WTC11 (cell line): ENCODE measurements around the gene USP2. TPM values are rescaled to one million over a fixed set of nuclear protein-coding genes. Genes with fewer than 3 reads are reported as not detected.

Experiments used
- ATAC-seq: fragments of 200-7000 bp; cut with Tn5 transposase; 2 replicates; pipeline ENCODE4 v1.10.0; 2021; ENCODE audit warnings: mild to moderate bottlenecking, moderate library complexity
- CTCF ChIA-PET: fragments of 300-600 bp; sonication (Branson Sonifier 250); formaldehyde crosslinking; loops from one replicate; lab custom pipeline; 2021; ENCODE audit warnings: antibody characterized with exemption; lab: Charles Lee
- POLR2A ChIA-PET: fragments of 350-600 bp; sonication (Branson Sonifier 250); formaldehyde crosslinking; loops from one replicate; lab custom pipeline; 2021; ENCODE audit warnings: antibody characterized with exemption; lab: Charles Lee
- DNase-seq: peaks from one replicate; pipeline ENCODE4 v3.0.0; 2021; ENCODE audit warnings: low spot score
- H3K27ac Mint-ChIP-seq: 2 replicates; pipeline ENCODE4 v1.8.0; 2021; ENCODE audit warnings: mixed read lengths
- H3K27me3 Mint-ChIP-seq: 2 replicates; pipeline ENCODE4 v1.8.0; 2021; ENCODE audit warnings: low read depth, mild to moderate bottlenecking, moderate library complexity, mixed read lengths
- H3K36me3 Mint-ChIP-seq: 2 replicates; pipeline ENCODE4 v1.8.0; 2021; ENCODE audit warnings: mixed read lengths
- H3K4me1 Mint-ChIP-seq: 2 replicates; pipeline ENCODE4 v1.8.0; 2022; ENCODE audit warnings: mixed read lengths
- H3K4me3 Mint-ChIP-seq: 2 replicates; pipeline ENCODE4 v1.8.0; 2021; ENCODE audit warnings: mild to moderate bottlenecking, moderate library complexity, mixed read lengths
- H3K9me3 Mint-ChIP-seq: 2 replicates; pipeline ENCODE4 v1.8.0; 2021; ENCODE audit warnings: mixed read lengths
- ARID4B ChIP-seq: sonication (generic); formaldehyde crosslinking; IDR thresholded peaks from 2 replicates; pipeline ENCODE4 v1.8.0; 2023; ENCODE audit warnings: missing genetic modification reagents, mild to moderate bottlenecking, borderline replicate concordance
- ATF1 ChIP-seq: sonication (generic); formaldehyde crosslinking; IDR thresholded peaks from 2 replicates; pipeline ENCODE4 v1.8.1; 2023; ENCODE audit warnings: mild to moderate bottlenecking, moderate library complexity, missing genetic modification reagents
- CBFB ChIP-seq: sonication (generic); formaldehyde crosslinking; IDR thresholded peaks from 2 replicates; pipeline ENCODE4 v1.8.1; 2022; ENCODE audit warnings: mild to moderate bottlenecking, low read depth, missing genetic modification reagents
- CTCF ChIP-seq: fragments of 200-600 bp; IDR thresholded peaks from 2 replicates; pipeline ENCODE4 v1.8.0; 2022; ENCODE audit warnings: antibody characterized with exemption
- FOXK1 ChIP-seq: sonication (generic); formaldehyde crosslinking; IDR thresholded peaks from 2 replicates; pipeline ENCODE4 v1.8.0; 2022; ENCODE audit warnings: mild to moderate bottlenecking, moderate library complexity, missing genetic modification reagents
- FOXP4 ChIP-seq: sonication (generic); formaldehyde crosslinking; IDR thresholded peaks from 2 replicates; pipeline ENCODE4 v1.8.0; 2022; ENCODE audit warnings: mild to moderate bottlenecking, missing genetic modification reagents
- HMGXB4 ChIP-seq: sonication (generic); formaldehyde crosslinking; IDR thresholded peaks from 2 replicates; pipeline ENCODE4 v1.8.1; 2023; ENCODE audit warnings: mild to moderate bottlenecking, moderate library complexity, missing genetic modification reagents
- JAZF1 ChIP-seq: fragments of 250-450 bp; sonication (Bioruptor Pico); IDR thresholded peaks from 2 replicates; pipeline ENCODE4 v1.9.0; 2021; ENCODE audit warnings: moderate library complexity, mild to moderate bottlenecking, inconsistent platforms
- MAX ChIP-seq: sonication (generic); formaldehyde crosslinking; IDR thresholded peaks from 2 replicates; pipeline ENCODE4 v1.8.0; 2022; ENCODE audit warnings: mild to moderate bottlenecking, missing genetic modification reagents
- RORB ChIP-seq: fragments of 250-450 bp; sonication (Bioruptor Pico); IDR thresholded peaks from 2 replicates; pipeline ENCODE4 v1.9.0; 2021; ENCODE audit warnings: mild to moderate bottlenecking
- TP53 ChIP-seq: sonication (generic); formaldehyde crosslinking; IDR thresholded peaks from 2 replicates; pipeline ENCODE4 v1.8.1; 2023; ENCODE audit warnings: mild to moderate bottlenecking, missing genetic modification reagents
- USF2 ChIP-seq: sonication (generic); formaldehyde crosslinking; IDR thresholded peaks from 2 replicates; pipeline ENCODE4 v1.8.1; 2023; ENCODE audit warnings: mild to moderate bottlenecking, missing genetic modification reagents, moderate library complexity
- ZMAT4 ChIP-seq: fragments of 250-450 bp; sonication (Bioruptor Pico); IDR thresholded peaks from 2 replicates; pipeline ENCODE4 v1.9.0; 2021; ENCODE audit warnings: mild to moderate bottlenecking
- ZNF396 ChIP-seq: fragments of 250-450 bp; sonication (Bioruptor Pico); IDR thresholded peaks from 2 replicates; pipeline ENCODE4 v1.8.0; 2021; ENCODE audit warnings: mild to moderate bottlenecking, moderate library complexity, borderline replicate concordance
- ZNF512 ChIP-seq: sonication (generic); formaldehyde crosslinking; IDR thresholded peaks from 2 replicates; pipeline ENCODE4 v1.8.1; 2022; ENCODE audit warnings: missing genetic modification reagents, borderline replicate concordance
- total RNA-seq: library from RNA; stranded (reverse); gene quantifications from 3 replicates; pipeline ENCODE4 v1.2.3, GENCODE V29; 2021
- TF ChIP-seq, protein P1 (sequence below): fragments of 250-450 bp; sonication (Bioruptor Pico); IDR thresholded peaks from 2 replicates; pipeline ENCODE4 v1.9.0; 2021; ENCODE audit warnings: mild to moderate bottlenecking

Gene USP2
- total RNA-seq, 1 experiment from 2014 or later = 8.0 TPM

DNA sequence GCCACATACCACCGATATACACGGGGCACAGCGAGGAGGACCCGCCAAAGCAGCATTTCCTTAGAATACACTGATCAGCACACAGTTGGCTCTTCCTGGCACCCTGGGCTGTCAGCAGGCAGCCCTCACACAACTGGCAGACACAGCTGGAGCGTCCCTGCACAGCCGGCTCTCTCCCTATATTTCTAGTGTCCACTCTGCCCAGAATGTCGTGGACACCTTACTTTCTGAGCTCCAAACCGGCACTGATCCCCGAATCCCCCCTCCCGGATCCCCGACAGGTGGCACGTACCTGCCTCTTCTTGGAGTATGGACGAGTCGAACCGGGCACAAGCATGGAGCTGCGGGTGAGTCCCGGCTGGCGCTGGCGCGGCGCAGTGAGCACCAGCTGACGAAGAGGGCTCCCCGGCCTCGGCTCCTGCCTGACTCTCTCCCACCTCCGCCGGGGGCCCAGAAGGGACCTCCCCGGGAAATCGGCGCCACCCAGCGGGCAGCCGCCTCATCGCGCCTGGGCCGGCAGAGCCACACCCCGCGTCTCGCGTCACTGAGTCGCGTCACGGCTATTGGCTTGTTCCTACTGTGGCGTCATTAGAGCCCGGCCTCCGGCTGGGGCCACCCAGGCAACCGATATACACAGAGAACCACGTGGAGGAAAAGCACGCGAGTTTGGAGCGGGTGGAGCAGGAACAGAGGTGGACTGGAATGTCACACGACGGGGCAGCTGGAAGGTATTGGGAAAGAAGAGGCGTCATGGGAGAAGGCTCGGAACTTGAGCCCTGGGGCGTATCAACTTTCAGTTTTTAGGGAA, at the start of gene USP2 (continued):
- TF ChIP-seq ATF1 (CRISPR knock-in tag) = no peak; the same call in 1 of the 2 replicates
- TF ChIP-seq CTCF = peak; percentile 24; the same call in 1 of the 2 replicates
- TF ChIP-seq HMGXB4 = peak; percentile 95
- peak; percentile 95 for TF ChIP-seq MAX (CRISPR knock-in tag)
- TF ChIP-seq JAZF1 (CRISPR knock-in tag) = no peak
- TF ChIP-seq ZNF396 (CRISPR knock-in tag) = no peak
- TF ChIP-seq ARID4B (CRISPR knock-in tag) = peak; percentile 88; the same call in 1 of the 2 replicates
- TF ChIP-seq FOXP4 = no peak
- peak; percentile 68 for TF ChIP-seq USF2 (CRISPR knock-in tag)
- TF ChIP-seq FOXK1 (CRISPR knock-in tag) = peak; percentile 98

DNA sequence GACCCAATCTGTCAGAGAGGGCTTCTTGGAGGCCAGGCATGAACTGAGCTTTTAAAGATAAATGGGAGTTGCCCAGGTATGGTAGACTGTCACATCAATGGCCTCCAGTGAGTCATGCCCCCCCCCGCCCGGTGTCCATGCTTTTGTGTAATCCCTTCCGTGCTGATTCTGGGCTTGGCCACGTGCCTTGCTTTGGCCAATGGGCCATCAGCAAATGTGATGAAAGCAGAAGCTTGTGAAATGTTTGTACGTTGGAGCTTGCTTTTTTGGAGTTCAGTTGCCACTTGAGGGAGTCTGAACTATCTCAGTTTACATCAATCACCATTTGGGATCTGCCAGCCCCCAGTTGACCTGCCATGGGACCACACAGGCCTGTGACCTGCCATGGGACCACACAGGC, 45.8 kb upstream of the USP2 start:
- no peak overlapping the region for H3K27ac Mint-ChIP-seq
- no peak for ATAC-seq
- peaks cover 10% of the 10 kb centered on the region for H3K27me3 Mint-ChIP-seq
- no peak overlapping the region for H3K4me3 Mint-ChIP-seq
- H3K4me1 Mint-ChIP-seq = peaks cover 64% of the 10 kb centered on the region
- ChIA-PET CTCF (no interaction called here), POLR2A (no interaction called here)
- no peak for DNase-seq
- H3K9me3 Mint-ChIP-seq = no peaks in the 10 kb centered on the region
- H3K36me3 Mint-ChIP-seq = no peaks in the 10 kb centered on the region
- TF ChIP-seq ZNF512 (no peak), RORB (no peak), ZMAT4 (CRISPR knock-in tag) (no peak), CBFB (CRISPR knock-in tag) (no peak), TP53 (CRISPR knock-in tag) (no peak)
- TF ChIP-seq, protein P1, sequence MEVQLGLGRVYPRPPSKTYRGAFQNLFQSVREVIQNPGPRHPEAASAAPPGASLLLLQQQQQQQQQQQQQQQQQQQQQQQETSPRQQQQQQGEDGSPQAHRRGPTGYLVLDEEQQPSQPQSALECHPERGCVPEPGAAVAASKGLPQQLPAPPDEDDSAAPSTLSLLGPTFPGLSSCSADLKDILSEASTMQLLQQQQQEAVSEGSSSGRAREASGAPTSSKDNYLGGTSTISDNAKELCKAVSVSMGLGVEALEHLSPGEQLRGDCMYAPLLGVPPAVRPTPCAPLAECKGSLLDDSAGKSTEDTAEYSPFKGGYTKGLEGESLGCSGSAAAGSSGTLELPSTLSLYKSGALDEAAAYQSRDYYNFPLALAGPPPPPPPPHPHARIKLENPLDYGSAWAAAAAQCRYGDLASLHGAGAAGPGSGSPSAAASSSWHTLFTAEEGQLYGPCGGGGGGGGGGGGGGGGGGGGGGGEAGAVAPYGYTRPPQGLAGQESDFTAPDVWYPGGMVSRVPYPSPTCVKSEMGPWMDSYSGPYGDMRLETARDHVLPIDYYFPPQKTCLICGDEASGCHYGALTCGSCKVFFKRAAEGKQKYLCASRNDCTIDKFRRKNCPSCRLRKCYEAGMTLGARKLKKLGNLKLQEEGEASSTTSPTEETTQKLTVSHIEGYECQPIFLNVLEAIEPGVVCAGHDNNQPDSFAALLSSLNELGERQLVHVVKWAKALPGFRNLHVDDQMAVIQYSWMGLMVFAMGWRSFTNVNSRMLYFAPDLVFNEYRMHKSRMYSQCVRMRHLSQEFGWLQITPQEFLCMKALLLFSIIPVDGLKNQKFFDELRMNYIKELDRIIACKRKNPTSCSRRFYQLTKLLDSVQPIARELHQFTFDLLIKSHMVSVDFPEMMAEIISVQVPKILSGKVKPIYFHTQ (CRISPR knock-in tag) = no peak
